Neural cell (in vitro differentiated cells): ENCODE data around the gene ELMO1.

ENCODE experiments used
- EP300 ChIP-seq: fragments of 450-650 bp; conservative IDR thresholded peaks from 2 replicates; pipeline ENCODE4 v1.6.1; 2014; ENCODE audit warnings: antibody characterized with exemption, mild to moderate bottlenecking, moderate library complexity; ENCODE audit not compliant: poor library complexity, severe bottlenecking
- EZH2 ChIP-seq: fragments of 200-600, 300-800 bp; shearing (Covaris generic), sonication (generic); IDR thresholded peaks from 2 replicates; pipeline ENCODE4 v1.6.1; 2014; ENCODE audit warnings: antibody characterized with exemption, low read length, borderline replicate concordance, mild to moderate bottlenecking; ENCODE audit not compliant: insufficient read depth, poor library complexity, severe bottlenecking
- MXI1 ChIP-seq: fragments of 450-650 bp; conservative IDR thresholded peaks from 2 replicates; pipeline ENCODE4 v1.6.1; 2014; ENCODE audit warnings: antibody characterized with exemption, mild to moderate bottlenecking; ENCODE audit not compliant: poor library complexity, severe bottlenecking
- POLR2AphosphoS5 ChIP-seq: IDR thresholded peaks from 2 replicates; pipeline ENCODE4 v1.6.1; 2012
- RAD21 ChIP-seq: fragments of 450-650 bp; conservative IDR thresholded peaks from 2 replicates; pipeline ENCODE4 v1.6.1; 2014; ENCODE audit warnings: antibody characterized with exemption, mild to moderate bottlenecking, moderate library complexity
- SMC3 ChIP-seq: fragments of 450-650 bp; conservative IDR thresholded peaks from 2 replicates; pipeline ENCODE4 v1.6.1; 2014; ENCODE audit warnings: antibody characterized with exemption, mild to moderate bottlenecking, moderate library complexity; ENCODE audit not compliant: poor library complexity
- TAF1 ChIP-seq: IDR thresholded peaks from 2 replicates; pipeline ENCODE4 v1.6.1; 2012; ENCODE audit warnings: low read depth
- TF ChIP-seq, protein P1 (sequence below): fragments of 450-650 bp; IDR thresholded peaks from 2 replicates; pipeline ENCODE4 v1.5.1; 2014; ENCODE audit warnings: antibody characterized with exemption, mild to moderate bottlenecking, moderate library complexity; ENCODE audit not compliant: poor library complexity, severe bottlenecking
- TF ChIP-seq, protein P2 (sequence below): IDR thresholded peaks from 2 replicates; pipeline ENCODE4 v1.6.1; 2012; ENCODE audit warnings: borderline replicate concordance

DNA sequence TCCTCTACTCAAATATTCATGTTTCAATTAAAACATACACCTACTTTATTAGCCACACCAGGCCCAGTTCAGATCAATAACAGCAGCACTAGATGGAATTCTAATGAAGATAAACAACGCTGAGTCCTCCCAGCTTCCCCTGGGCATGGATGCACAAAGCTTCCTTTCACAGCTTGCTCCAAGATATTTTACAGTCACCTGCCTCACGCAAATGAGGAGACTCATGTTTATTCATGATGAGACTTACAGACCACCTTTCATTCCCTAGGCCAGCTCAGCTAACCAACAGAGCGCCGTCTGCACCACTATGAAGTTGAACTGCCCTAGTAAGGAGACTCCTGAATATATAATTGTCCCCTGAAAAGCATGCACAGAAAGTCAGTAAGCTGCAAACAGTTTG is 441.4 kb downstream of the ELMO1 start:
- no peak for TF ChIP-seq EZH2
- TF ChIP-seq, protein P1, sequence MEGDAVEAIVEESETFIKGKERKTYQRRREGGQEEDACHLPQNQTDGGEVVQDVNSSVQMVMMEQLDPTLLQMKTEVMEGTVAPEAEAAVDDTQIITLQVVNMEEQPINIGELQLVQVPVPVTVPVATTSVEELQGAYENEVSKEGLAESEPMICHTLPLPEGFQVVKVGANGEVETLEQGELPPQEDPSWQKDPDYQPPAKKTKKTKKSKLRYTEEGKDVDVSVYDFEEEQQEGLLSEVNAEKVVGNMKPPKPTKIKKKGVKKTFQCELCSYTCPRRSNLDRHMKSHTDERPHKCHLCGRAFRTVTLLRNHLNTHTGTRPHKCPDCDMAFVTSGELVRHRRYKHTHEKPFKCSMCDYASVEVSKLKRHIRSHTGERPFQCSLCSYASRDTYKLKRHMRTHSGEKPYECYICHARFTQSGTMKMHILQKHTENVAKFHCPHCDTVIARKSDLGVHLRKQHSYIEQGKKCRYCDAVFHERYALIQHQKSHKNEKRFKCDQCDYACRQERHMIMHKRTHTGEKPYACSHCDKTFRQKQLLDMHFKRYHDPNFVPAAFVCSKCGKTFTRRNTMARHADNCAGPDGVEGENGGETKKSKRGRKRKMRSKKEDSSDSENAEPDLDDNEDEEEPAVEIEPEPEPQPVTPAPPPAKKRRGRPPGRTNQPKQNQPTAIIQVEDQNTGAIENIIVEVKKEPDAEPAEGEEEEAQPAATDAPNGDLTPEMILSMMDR: no peak
- TF ChIP-seq RAD21: no peak
- TF ChIP-seq, protein P2, sequence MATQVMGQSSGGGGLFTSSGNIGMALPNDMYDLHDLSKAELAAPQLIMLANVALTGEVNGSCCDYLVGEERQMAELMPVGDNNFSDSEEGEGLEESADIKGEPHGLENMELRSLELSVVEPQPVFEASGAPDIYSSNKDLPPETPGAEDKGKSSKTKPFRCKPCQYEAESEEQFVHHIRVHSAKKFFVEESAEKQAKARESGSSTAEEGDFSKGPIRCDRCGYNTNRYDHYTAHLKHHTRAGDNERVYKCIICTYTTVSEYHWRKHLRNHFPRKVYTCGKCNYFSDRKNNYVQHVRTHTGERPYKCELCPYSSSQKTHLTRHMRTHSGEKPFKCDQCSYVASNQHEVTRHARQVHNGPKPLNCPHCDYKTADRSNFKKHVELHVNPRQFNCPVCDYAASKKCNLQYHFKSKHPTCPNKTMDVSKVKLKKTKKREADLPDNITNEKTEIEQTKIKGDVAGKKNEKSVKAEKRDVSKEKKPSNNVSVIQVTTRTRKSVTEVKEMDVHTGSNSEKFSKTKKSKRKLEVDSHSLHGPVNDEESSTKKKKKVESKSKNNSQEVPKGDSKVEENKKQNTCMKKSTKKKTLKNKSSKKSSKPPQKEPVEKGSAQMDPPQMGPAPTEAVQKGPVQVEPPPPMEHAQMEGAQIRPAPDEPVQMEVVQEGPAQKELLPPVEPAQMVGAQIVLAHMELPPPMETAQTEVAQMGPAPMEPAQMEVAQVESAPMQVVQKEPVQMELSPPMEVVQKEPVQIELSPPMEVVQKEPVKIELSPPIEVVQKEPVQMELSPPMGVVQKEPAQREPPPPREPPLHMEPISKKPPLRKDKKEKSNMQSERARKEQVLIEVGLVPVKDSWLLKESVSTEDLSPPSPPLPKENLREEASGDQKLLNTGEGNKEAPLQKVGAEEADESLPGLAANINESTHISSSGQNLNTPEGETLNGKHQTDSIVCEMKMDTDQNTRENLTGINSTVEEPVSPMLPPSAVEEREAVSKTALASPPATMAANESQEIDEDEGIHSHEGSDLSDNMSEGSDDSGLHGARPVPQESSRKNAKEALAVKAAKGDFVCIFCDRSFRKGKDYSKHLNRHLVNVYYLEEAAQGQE: no peak
- TF ChIP-seq TAF1: no peak
- TF ChIP-seq MXI1: no peak
- no peak for TF ChIP-seq POLR2AphosphoS5
- TF ChIP-seq SMC3: no peak
- no peak for TF ChIP-seq EP300
